ENCODE measurements around the gene ZBTB17.

- TF ChIP-seq EP300 (IDR thresholded peaks at IDR 0.05) (no peak), POLR2A (IDR thresholded peaks at IDR 0.05) (no peak)
- TF ChIP-seq, protein P1, sequence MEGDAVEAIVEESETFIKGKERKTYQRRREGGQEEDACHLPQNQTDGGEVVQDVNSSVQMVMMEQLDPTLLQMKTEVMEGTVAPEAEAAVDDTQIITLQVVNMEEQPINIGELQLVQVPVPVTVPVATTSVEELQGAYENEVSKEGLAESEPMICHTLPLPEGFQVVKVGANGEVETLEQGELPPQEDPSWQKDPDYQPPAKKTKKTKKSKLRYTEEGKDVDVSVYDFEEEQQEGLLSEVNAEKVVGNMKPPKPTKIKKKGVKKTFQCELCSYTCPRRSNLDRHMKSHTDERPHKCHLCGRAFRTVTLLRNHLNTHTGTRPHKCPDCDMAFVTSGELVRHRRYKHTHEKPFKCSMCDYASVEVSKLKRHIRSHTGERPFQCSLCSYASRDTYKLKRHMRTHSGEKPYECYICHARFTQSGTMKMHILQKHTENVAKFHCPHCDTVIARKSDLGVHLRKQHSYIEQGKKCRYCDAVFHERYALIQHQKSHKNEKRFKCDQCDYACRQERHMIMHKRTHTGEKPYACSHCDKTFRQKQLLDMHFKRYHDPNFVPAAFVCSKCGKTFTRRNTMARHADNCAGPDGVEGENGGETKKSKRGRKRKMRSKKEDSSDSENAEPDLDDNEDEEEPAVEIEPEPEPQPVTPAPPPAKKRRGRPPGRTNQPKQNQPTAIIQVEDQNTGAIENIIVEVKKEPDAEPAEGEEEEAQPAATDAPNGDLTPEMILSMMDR (IDR thresholded peaks at IDR 0.05), result no peak
These were observed 16.0 kb downstream of the ZBTB17 start for GRCh38 chr1:15959827-15960446.

Measured in sigmoid colon (tissue), 4 donors.